ENCODE measurements around the gene ROBO1. TPM values are rescaled to one million over a fixed set of nuclear protein-coding genes. Genes with fewer than 3 reads are reported as not detected.

ROBO1 gene
- total RNA-seq, 1 donor from 2014 or later = 3.1 TPM

DNA sequence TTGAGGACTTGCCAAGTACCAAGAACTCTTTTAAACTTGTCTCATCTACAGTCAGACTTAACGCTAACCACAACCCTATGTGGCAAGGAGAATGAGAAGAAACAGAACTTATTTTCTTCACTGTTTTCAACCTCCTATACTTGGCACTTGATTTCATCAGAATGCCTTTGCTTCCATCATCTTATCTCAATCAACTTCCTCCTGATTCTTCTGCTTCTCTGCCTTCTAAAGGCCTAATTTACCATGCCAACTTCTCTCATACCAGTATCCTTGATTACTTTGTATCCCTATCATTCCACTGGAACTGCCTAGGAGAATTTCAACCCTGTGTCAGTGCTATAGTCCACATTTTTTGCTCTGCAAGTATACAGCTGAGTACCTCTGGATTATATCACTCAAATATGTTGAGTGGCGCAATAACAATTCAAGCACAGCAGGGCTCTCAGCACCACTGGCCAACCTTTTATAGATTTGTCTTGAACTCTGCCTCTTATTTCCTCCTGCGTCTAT is 413.6 kb downstream of the ROBO1 start:
- no peak for DNase-seq
- TF ChIP-seq CTCF (IDR thresholded peaks at IDR 0.05) = no peak
- no peaks in the 10 kb centered on the region for H3K4me1 Mint-ChIP-seq
- intact Hi-C loops (cut with micrococcal nuclease) = loop anchor here (10.0 kb wide), 1 partner anchor 61 kb away; no protein-coding TSS in a partner anchor
- H3K36me3 Mint-ChIP-seq (ENCODE audit: low read depth) = no peaks in the 10 kb centered on the region
- no peak overlapping the region for H3K4me3 Mint-ChIP-seq
- no peaks in the 10 kb centered on the region for H3K27me3 Mint-ChIP-seq
- ATAC-seq (ENCODE audit: low read depth) = no peak
- H3K27ac Mint-ChIP-seq = no peak overlapping the region
- H3K9me3 Mint-ChIP-seq = no peaks in the 10 kb centered on the region
- CTCF ChIA-PET = no interaction called here
- POLR2A ChIA-PET = no interaction called here

DNA sequence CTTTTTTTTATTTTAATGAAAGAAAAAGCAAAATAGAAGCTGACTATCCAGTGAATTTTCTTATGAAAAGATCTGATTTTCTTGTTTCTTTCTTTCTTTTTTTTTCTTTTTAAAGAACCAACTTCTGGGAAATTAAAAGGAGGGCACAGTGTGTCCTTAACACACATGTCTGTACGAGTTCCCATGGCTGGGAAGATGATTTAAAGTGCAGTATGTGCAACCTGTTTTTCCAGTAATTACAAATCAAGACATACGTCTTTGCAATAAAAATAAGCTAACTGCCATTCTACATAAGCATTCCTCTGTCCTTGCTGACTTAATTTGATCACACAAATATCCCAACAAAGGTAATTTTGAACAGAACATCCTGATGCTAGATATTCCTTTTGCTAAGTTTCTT is 416.1 kb downstream of the ROBO1 start:
- Mint-ChIP-seq H3K27me3 (no peaks in the 10 kb centered on the region), H3K27ac (no peak overlapping the region), H3K9me3 (peaks cover 3% of the 10 kb centered on the region), H3K36me3 (ENCODE audit: low read depth) (no peaks in the 10 kb centered on the region), H3K4me1 (no peaks in the 10 kb centered on the region), H3K4me3 (no peak overlapping the region)
- ChIA-PET POLR2A (no interaction called here), CTCF (interaction anchor here (2.5 kb wide), 1 partner anchor 10 kb away, joined by 8 read pairs; no protein-coding TSS in a partner anchor)
- TF ChIP-seq CTCF (IDR thresholded peaks at IDR 0.05) = no peak
- DNase-seq = no peak
- intact Hi-C loops (cut with micrococcal nuclease) = loop anchor here (10.0 kb wide), 1 partner anchor 63 kb away; no protein-coding TSS in a partner anchor
- no peak for ATAC-seq (ENCODE audit: low read depth)

- no peak overlapping the region for H3K27ac Mint-ChIP-seq
- H3K9me3 Mint-ChIP-seq = peaks cover 3% of the 10 kb centered on the region
- DNase-seq (no peak), ATAC-seq (ENCODE audit: low read depth) (no peak)
- H3K4me1 Mint-ChIP-seq = no peaks in the 10 kb centered on the region
- ChIA-PET POLR2A (no interaction called here), CTCF (no interaction called here)
- H3K36me3 Mint-ChIP-seq (ENCODE audit: low read depth) = no peaks in the 10 kb centered on the region
- no peak overlapping the region for H3K4me3 Mint-ChIP-seq
- TF ChIP-seq CTCF (IDR thresholded peaks at IDR 0.05) = no peak
- no peaks in the 10 kb centered on the region for H3K27me3 Mint-ChIP-seq
- intact Hi-C loops (cut with micrococcal nuclease) = no loop called here
These were observed 422.6 kb downstream of the ROBO1 start for GRCh38 chr3:79344876-79345871.

- no peak for TF ChIP-seq CTCF (IDR thresholded peaks at IDR 0.05)
These were observed 425.8 kb downstream of the ROBO1 start for GRCh38 chr3:79341961-79342360.

GRCh38 chr3:79339846-79340245 is 428.0 kb downstream of the ROBO1 start:
- Mint-ChIP-seq H3K27ac (no peak overlapping the region), H3K4me3 (no peak overlapping the region), H3K36me3 (ENCODE audit: low read depth) (no peaks in the 10 kb centered on the region), H3K4me1 (no peaks in the 10 kb centered on the region), H3K9me3 (no peaks in the 10 kb centered on the region), H3K27me3 (no peaks in the 10 kb centered on the region)
- CTCF ChIA-PET = no interaction called here
- POLR2A ChIA-PET = no interaction called here
- ATAC-seq (ENCODE audit: low read depth) (no peak), DNase-seq (no peak)
- TF ChIP-seq CTCF (IDR thresholded peaks at IDR 0.05) = no peak
- intact Hi-C loops (cut with micrococcal nuclease) = no loop called here

More at GRCh38 chr3:79341961-79342360, 425.8 kb downstream of the ROBO1 start:
- Mint-ChIP-seq H3K9me3 (no peaks in the 10 kb centered on the region), H3K27me3 (no peaks in the 10 kb centered on the region), H3K36me3 (ENCODE audit: low read depth) (no peaks in the 10 kb centered on the region), H3K4me1 (no peaks in the 10 kb centered on the region), H3K4me3 (no peak overlapping the region), H3K27ac (no peak overlapping the region)
- DNase-seq (no peak), ATAC-seq (ENCODE audit: low read depth) (no peak)
- ChIA-PET POLR2A (no interaction called here), CTCF (no interaction called here)
- intact Hi-C loops (cut with micrococcal nuclease) = no loop called here

Data from activated B cell treated with CpG ODN at 0.5 μM for 24 hours (primary cell).